Sigmoid colon (tissue), 4 donors: ENCODE data around the gene TGFBR1.

Experiments
- EP300 ChIP-seq, 4 donors: sonication (generic); formaldehyde crosslinking; IDR thresholded peaks; one replicate each; pipeline ENCODE4 v1.6.1; 2017; ENCODE audit warnings: antibody characterized with exemption in 4 of 4
- POLR2A ChIP-seq, 2 donors: fragments of 450-650 bp; IDR thresholded peaks; one replicate each; pipeline ENCODE4 v1.6.1; 2016; ENCODE audit warnings: antibody characterized with exemption in 2 of 2, mild to moderate bottlenecking in 2 of 2, moderate library complexity in 2 of 2
- POLR2AphosphoS5 ChIP-seq, 4 donors: sonication (generic); formaldehyde crosslinking; IDR thresholded peaks; one replicate each; pipeline ENCODE4 v1.6.1; 2017; ENCODE audit warnings: antibody characterized with exemption in 4 of 4
- TF ChIP-seq, protein P1 (sequence below), 4 experiments: fragments of 450-650 bp in 3 of 4; fragments of 200-600 bp in 1 of 4; IDR thresholded peaks; one replicate each; pipeline ENCODE4 v1.5.1; 2016 to 2019; ENCODE audit warnings: antibody characterized with exemption in 4 of 4, mild to moderate bottlenecking in 3 of 4, moderate library complexity in 2 of 4

DNA sequence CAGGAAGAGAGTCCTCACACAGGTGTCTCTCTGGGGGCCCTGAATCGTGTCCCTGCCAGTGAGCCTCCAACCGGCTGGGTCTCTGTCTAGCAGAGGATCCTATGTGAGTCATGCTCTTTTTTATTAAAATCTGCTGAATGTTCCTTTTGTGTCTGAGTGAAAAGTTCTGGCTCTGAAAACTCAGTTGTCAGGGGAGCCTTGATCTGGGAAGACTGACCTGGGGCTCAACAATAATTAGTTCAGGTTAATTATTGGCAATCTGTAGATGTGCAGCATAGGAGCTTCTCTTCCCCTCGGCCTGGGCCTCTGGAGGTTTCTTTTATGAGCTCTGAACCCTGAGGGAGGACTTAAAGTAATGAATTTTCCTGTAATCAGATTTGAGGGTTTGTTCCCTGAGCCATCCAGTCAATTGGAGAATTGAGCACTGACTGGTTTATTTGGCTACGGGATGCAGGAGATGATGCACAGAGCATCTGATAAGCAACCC lies 71.7 kb downstream of the TGFBR1 start:
- no peak for TF ChIP-seq EP300 (IDR thresholded peaks at IDR 0.05)
- TF ChIP-seq, protein P1, sequence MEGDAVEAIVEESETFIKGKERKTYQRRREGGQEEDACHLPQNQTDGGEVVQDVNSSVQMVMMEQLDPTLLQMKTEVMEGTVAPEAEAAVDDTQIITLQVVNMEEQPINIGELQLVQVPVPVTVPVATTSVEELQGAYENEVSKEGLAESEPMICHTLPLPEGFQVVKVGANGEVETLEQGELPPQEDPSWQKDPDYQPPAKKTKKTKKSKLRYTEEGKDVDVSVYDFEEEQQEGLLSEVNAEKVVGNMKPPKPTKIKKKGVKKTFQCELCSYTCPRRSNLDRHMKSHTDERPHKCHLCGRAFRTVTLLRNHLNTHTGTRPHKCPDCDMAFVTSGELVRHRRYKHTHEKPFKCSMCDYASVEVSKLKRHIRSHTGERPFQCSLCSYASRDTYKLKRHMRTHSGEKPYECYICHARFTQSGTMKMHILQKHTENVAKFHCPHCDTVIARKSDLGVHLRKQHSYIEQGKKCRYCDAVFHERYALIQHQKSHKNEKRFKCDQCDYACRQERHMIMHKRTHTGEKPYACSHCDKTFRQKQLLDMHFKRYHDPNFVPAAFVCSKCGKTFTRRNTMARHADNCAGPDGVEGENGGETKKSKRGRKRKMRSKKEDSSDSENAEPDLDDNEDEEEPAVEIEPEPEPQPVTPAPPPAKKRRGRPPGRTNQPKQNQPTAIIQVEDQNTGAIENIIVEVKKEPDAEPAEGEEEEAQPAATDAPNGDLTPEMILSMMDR (IDR thresholded peaks at IDR 0.05), result no peak
- no peak for TF ChIP-seq POLR2A (IDR thresholded peaks at IDR 0.05)
- no peak for TF ChIP-seq POLR2AphosphoS5 (IDR thresholded peaks at IDR 0.05)
